DMS 273 treated with DMSO at 0.1 percent for 48 hours (cell line): ENCODE measurements around the gene CYP19A1.
A peak's percentile ranks its signal among the peaks of the same experiment; 100 is the strongest.

Experiments used
- DNase-seq: peaks from one replicate; lab custom pipeline; 2025; lab: John Stamatoyannopoulos, UW

CYP19A1 gene

GRCh38 chr15:51338496-51338895 is at the start of gene CYP19A1:
CYP19A1 (minus strand) TSS chr15:51338596; CDS start chr15:51242912, 95,684 bp downstream.
- DNase-seq, result no peak

- no peak for DNase-seq
Observed at GRCh38 chr15:51387699-51388041, 49.3 kb upstream of the CYP19A1 start.

GRCh38 chr15:51386960-51387698 is 48.7 kb upstream of the CYP19A1 start:
- no peak for DNase-seq

- DNase-seq, result no peak
Observed at GRCh38 chr15:51386486-51386885, 48.1 kb upstream of the CYP19A1 start.

GRCh38 chr15:51386029-51386428 is 47.6 kb upstream of the CYP19A1 start:
- DNase-seq, result no peak

- DNase-seq, result no peak
Observed at GRCh38 chr15:51382787-51383186, 44.4 kb upstream of the CYP19A1 start.

GRCh38 chr15:51380999-51381806 is 42.8 kb upstream of the CYP19A1 start:
- peak; percentile 32 for DNase-seq

GRCh38 chr15:51379390-51379789 is 41.0 kb upstream of the CYP19A1 start:
- DNase-seq, result no peak

GRCh38 chr15:51378406-51378805 is 40.0 kb upstream of the CYP19A1 start:
- no peak for DNase-seq

GRCh38 chr15:51377038-51377786 is 38.8 kb upstream of the CYP19A1 start:
- DNase-seq, result no peak

- DNase-seq, result no peak
Observed at GRCh38 chr15:51375966-51376640, 37.7 kb upstream of the CYP19A1 start.

- DNase-seq, result no peak
Observed at GRCh38 chr15:51374131-51374530, 35.7 kb upstream of the CYP19A1 start.

- no peak for DNase-seq
Observed at GRCh38 chr15:51371266-51371665, 32.9 kb upstream of the CYP19A1 start.

GRCh38 chr15:51369451-51369761 is 31.0 kb upstream of the CYP19A1 start:
- no peak for DNase-seq

- no peak for DNase-seq
Observed at GRCh38 chr15:51368751-51369450, 30.5 kb upstream of the CYP19A1 start.

GRCh38 chr15:51368307-51368706 is 29.9 kb upstream of the CYP19A1 start:
- DNase-seq, result no peak

- no peak for DNase-seq
Observed at GRCh38 chr15:51367322-51367976, 29.1 kb upstream of the CYP19A1 start.

- no peak for DNase-seq
Observed at GRCh38 chr15:51366920-51367319, 28.5 kb upstream of the CYP19A1 start.

- no peak for DNase-seq
Observed at GRCh38 chr15:51366071-51366470, 27.7 kb upstream of the CYP19A1 start.

- no peak for DNase-seq
Observed at GRCh38 chr15:51365417-51365816, 27.0 kb upstream of the CYP19A1 start.

- DNase-seq, result no peak
Observed at GRCh38 chr15:51363383-51363782, 25.0 kb upstream of the CYP19A1 start.
